ENCODE data around the gene PRX.

PRX gene

DNA sequence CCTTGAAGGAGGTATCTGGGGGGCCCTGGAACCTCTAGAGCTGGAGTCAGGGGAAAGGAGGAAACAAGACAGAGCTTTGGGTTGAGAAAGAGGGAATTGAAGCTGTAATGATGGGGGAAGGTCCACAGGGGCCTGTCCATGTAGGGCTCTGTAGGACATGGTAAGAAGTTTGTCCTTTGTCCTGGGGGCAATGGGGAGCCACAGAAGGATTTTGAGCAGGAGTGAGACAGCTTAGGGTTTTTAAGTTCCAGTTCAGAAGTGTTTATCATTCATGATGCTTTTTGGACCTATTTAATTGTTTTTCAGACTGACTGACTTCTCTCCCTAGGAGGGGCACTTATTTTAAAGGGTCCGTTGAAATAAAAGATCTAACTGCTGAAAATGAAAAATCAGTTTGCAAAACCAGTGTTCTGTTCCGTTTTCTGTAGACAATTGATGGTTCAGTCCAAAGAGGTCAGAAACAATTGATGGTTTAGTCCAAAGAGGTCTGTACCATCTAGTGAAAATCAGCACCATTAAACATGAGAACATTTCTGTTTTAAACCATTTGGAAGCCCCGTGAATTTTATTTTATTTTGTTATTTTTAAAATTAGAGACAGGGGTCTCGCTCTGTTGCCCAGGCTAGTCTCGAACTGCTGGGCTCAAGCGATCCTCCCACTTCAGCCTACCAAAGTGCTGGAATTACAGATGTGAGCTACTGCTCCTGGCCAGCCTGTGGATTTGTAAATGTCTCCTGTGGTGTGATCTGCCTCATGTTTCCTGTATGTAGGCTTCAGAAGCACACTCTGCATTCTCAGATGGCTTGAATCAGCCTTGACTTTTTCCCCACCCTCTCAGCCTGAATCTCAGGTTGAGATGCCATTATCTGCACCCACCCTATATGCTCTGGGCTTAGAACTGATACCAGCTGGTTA, 56.2 kb downstream of the PRX start:
- H3K27ac ChIP-seq (ENCODE audit: low read length), result no peak overlapping the region
- H3K79me2 ChIP-seq (ENCODE audit: insufficient read depth, low read length), result no peaks in the 10 kb centered on the region
- H3K9ac ChIP-seq (ENCODE audit: low read depth, low read length), result no peak overlapping the region
- no peak overlapping the region for H3K4me2 ChIP-seq (ENCODE audit: insufficient read depth, low read length)
- no peaks in the 10 kb centered on the region for H3K9me3 ChIP-seq (ENCODE audit: insufficient read depth, low read length, severe bottlenecking)
- no peaks in the 10 kb centered on the region for H4K20me1 ChIP-seq (ENCODE audit: insufficient read depth, low read length)
- no peak overlapping the region for H2AFZ ChIP-seq (ENCODE audit: low read depth, low read length)
- no peak for DNase-seq
- no peaks in the 10 kb centered on the region for H3K36me3 ChIP-seq (ENCODE audit: insufficient read depth, low read length)
- H3K4me3 ChIP-seq (ENCODE audit: low read depth in 1 of 2, low read length in 2 of 2), result no peak overlapping the region
- no peaks in the 10 kb centered on the region for H3K4me1 ChIP-seq (ENCODE audit: insufficient read depth, low read length)
- ATAC-seq (ENCODE audit: insufficient read depth, low read depth), result no peak
- H3K27me3 ChIP-seq (ENCODE audit: insufficient read depth, low read length, poor library complexity), result no peaks in the 10 kb centered on the region
- TF ChIP-seq, protein P1, sequence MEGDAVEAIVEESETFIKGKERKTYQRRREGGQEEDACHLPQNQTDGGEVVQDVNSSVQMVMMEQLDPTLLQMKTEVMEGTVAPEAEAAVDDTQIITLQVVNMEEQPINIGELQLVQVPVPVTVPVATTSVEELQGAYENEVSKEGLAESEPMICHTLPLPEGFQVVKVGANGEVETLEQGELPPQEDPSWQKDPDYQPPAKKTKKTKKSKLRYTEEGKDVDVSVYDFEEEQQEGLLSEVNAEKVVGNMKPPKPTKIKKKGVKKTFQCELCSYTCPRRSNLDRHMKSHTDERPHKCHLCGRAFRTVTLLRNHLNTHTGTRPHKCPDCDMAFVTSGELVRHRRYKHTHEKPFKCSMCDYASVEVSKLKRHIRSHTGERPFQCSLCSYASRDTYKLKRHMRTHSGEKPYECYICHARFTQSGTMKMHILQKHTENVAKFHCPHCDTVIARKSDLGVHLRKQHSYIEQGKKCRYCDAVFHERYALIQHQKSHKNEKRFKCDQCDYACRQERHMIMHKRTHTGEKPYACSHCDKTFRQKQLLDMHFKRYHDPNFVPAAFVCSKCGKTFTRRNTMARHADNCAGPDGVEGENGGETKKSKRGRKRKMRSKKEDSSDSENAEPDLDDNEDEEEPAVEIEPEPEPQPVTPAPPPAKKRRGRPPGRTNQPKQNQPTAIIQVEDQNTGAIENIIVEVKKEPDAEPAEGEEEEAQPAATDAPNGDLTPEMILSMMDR (IDR thresholded peaks at IDR 0.05; ENCODE audit: borderline replicate concordance, extremely low read depth, low read length, poor library complexity, severe bottlenecking), result no peak
- TF ChIP-seq EZH2 (IDR thresholded peaks at IDR 0.05; ENCODE audit: borderline replicate concordance, low read depth, low read length, severe bottlenecking), result no peak

DNA sequence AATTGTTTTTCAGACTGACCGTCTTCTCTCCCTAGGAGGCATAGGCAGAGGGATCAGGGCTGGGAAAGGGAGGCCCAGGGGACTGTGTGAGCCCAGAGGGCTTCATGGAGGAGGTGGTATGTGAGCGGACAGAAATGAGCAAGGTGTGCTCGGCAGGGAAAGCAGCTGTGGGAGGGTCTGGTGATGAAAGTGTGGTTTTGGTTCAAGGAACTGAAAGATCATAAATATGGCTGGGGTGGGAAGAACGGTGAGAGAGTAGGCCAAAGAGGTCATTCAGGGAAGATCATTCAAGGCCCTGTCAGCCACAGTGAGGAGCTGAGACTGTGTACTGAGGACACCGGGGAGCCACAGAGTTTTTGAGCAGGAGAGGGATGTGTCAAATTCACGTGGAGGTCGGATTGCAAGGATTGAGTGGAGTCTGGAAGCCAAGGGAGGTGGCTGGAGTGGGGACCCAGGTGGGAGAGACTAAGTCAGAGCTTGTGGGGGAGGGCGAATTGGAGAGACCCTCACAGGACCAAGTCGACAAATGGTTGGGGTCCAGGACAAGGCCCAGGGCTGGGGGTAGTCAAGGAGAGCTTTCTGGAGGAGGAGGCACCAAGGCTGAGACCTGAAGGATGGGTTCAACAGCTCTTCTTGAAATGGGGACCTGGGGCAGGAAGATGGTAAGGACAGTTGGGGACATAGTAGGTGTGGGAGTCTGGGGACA, 57.0 kb downstream of the PRX start:
- Histone ChIP-seq H3K27ac (ENCODE audit: low read length) (no peak overlapping the region), H3K27me3 (ENCODE audit: insufficient read depth, low read length, poor library complexity) (no peaks in the 10 kb centered on the region), H3K36me3 (ENCODE audit: insufficient read depth, low read length) (no peaks in the 10 kb centered on the region), H3K4me2 (ENCODE audit: insufficient read depth, low read length) (no peak overlapping the region), H2AFZ (ENCODE audit: low read depth, low read length) (no peak overlapping the region), H3K4me1 (ENCODE audit: insufficient read depth, low read length) (no peaks in the 10 kb centered on the region), H3K9me3 (ENCODE audit: insufficient read depth, low read length, severe bottlenecking) (no peaks in the 10 kb centered on the region), H3K4me3 (ENCODE audit: low read depth in 1 of 2, low read length in 2 of 2) (no peak overlapping the region), H3K79me2 (ENCODE audit: insufficient read depth, low read length) (no peaks in the 10 kb centered on the region), H4K20me1 (ENCODE audit: insufficient read depth, low read length) (no peaks in the 10 kb centered on the region), H3K9ac (ENCODE audit: low read depth, low read length) (no peak overlapping the region)
- DNase-seq (no peak), ATAC-seq (ENCODE audit: insufficient read depth, low read depth) (no peak)
- TF ChIP-seq, protein P1 (IDR thresholded peaks at IDR 0.05; ENCODE audit: borderline replicate concordance, extremely low read depth, low read length, poor library complexity, severe bottlenecking), result no peak
- TF ChIP-seq EZH2 (IDR thresholded peaks at IDR 0.05; ENCODE audit: borderline replicate concordance, low read depth, low read length, severe bottlenecking), result no peak

DNA sequence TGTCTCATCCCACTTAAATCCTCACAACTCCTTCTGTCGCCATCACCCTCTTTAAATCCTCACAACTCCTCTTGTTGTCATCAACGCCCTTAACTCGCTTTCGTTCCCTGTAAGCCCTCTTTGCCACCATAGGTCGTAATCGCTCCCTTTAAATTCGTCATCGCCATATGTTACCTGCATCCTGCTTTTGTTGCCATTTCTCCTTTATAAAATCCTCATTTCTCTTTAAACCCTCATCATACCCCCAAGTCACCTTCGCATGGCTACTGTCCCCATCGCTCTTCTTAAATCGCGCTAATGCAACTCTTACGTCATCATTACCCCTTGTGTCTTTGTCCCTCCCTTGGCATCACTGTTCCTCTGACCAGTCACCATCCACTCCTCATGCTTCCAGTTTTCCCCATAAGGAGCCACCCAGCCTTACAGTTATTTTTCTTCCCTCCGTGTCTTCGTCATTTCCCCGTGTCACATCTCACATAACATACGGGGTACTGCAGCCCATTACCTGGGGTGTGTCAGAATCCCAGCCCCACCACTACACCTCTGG, 64.1 kb downstream of the PRX start:
- no peak for ATAC-seq (ENCODE audit: insufficient read depth, low read depth)
- Histone ChIP-seq H4K20me1 (ENCODE audit: insufficient read depth, low read length) (peaks cover 7% of the 10 kb centered on the region; the same call in 1 of the 2 replicates), H3K4me1 (ENCODE audit: insufficient read depth, low read length) (peaks cover 30% of the 10 kb centered on the region), H3K36me3 (ENCODE audit: insufficient read depth, low read length) (peaks cover 9% of the 10 kb centered on the region; the same call in 1 of the 2 replicates), H3K9me3 (ENCODE audit: insufficient read depth, low read length, severe bottlenecking) (no peaks in the 10 kb centered on the region), H3K79me2 (ENCODE audit: insufficient read depth, low read length) (peaks cover 39% of the 10 kb centered on the region), H3K27ac (ENCODE audit: low read length) (peak overlapping the region; percentile 54), H3K4me2 (ENCODE audit: insufficient read depth, low read length) (peak overlapping the region; percentile 89), H2AFZ (ENCODE audit: low read depth, low read length) (peak overlapping the region; percentile 71), H3K9ac (ENCODE audit: low read depth, low read length) (peak overlapping the region; percentile 71), H3K27me3 (ENCODE audit: insufficient read depth, low read length, poor library complexity) (no peaks in the 10 kb centered on the region), H3K4me3 (ENCODE audit: low read depth in 1 of 2, low read length in 2 of 2) (peak overlapping the region; percentile 45 to 67; a peak in 3 of 4 replicates)
- TF ChIP-seq, protein P1 (IDR thresholded peaks at IDR 0.05; ENCODE audit: borderline replicate concordance, extremely low read depth, low read length, poor library complexity, severe bottlenecking), result no peak
- no peak for TF ChIP-seq EZH2 (IDR thresholded peaks at IDR 0.05; ENCODE audit: borderline replicate concordance, low read depth, low read length, severe bottlenecking)
- no peak for DNase-seq
